T-helper 1 cell treated with Interleukin-12 subunit alpha and Interleukin-12 subunit beta and Interleukin-4 antibody, amounts not matched to agents 30 ng/mL and 1 ng/mL, for 36 hours (primary cell): ENCODE data around the gene IVD. TPM values are rescaled to one million over a fixed set of nuclear protein-coding genes. Genes with fewer than 3 reads are reported as not detected.

Experiments
- intact Hi-C: fragments of 100-400 bp; cut with micrococcal nuclease; formaldehyde crosslinking; loops from one replicate; pipeline ENCODE4 v1.15.1; 2024
- total RNA-seq: library from RNA; stranded (reverse); gene quantifications from 2 replicates; pipeline ENCODE4 v1.2.3, GENCODE V29; 2022

IVD gene
- total RNA-seq, 1 donor from 2014 or later, result 39.0 TPM

- intact Hi-C loops, result loop anchor here (2.0 to 5.0 kb wide), 2 partner anchors 35 to 137 kb away; partner anchors contain the start of gene IVD
These were observed 35.6 kb upstream of the IVD start for GRCh38 chr15:40369971-40370370.

GRCh38 chr15:40372981-40373380 lies 32.6 kb upstream of the IVD start:
- intact Hi-C loops, result no loop called here

- intact Hi-C loops, result no loop called here
These were observed 28.0 kb upstream of the IVD start for GRCh38 chr15:40377606-40378005.

GRCh38 chr15:40379374-40379773 lies 26.2 kb upstream of the IVD start:
- intact Hi-C loops, result no loop called here

- intact Hi-C loops, result loop anchor here (5.0 kb wide), 2 partner anchors 73 to 382 kb away; partner anchors contain the start of genes GCHFR and PLCB2
These were observed 25.7 kb upstream of the IVD start for GRCh38 chr15:40379853-40380252.

GRCh38 chr15:40380636-40381035 lies 25.0 kb upstream of the IVD start:
- intact Hi-C loops, result loop anchor here (5.0 kb wide), 2 partner anchors 73 to 382 kb away; partner anchors contain the start of genes GCHFR and PLCB2

GRCh38 chr15:40381818-40382529 lies 23.6 kb upstream of the IVD start:
- intact Hi-C loops, result loop anchor here (1.0 to 5.0 kb wide), 11 partner anchors 14 to 380 kb away; partner anchors contain the start of genes CCDC32, DISP2, GCHFR and INAFM2

GRCh38 chr15:40382580-40383456 lies 22.8 kb upstream of the IVD start, which contains the start of gene KNSTRN:
TSS of gene KNSTRN (plus strand) at chr15:40382721. CDS start at chr15:40382836, 115 bp downstream.
- intact Hi-C loops, result loop anchor here (1.0 to 5.0 kb wide), 11 partner anchors 15 to 379 kb away; partner anchors contain the start of genes CCDC32, DISP2, GCHFR and INAFM2

GRCh38 chr15:40386480-40386879 lies 19.1 kb upstream of the IVD start:
- intact Hi-C loops, result no loop called here

GRCh38 chr15:40388941-40389823 lies 16.4 kb upstream of the IVD start:
- intact Hi-C loops, result no loop called here

GRCh38 chr15:40389824-40390595 lies 15.6 kb upstream of the IVD start:
- intact Hi-C loops, result no loop called here

- intact Hi-C loops, result no loop called here
These were observed 12.3 kb upstream of the IVD start for GRCh38 chr15:40392986-40393948.

- intact Hi-C loops, result loop anchor here (1.0 to 2.0 kb wide), 2 partner anchors 11 to 15 kb away; partner anchors contain the start of gene KNSTRN
These were observed 7.7 kb upstream of the IVD start for GRCh38 chr15:40397688-40398412.

GRCh38 chr15:40398413-40398873 lies 7.2 kb upstream of the IVD start:
- intact Hi-C loops, result loop anchor here (1.0 to 2.0 kb wide), 2 partner anchors 11 to 16 kb away; partner anchors contain the start of gene KNSTRN

GRCh38 chr15:40399370-40399769 lies 6.2 kb upstream of the IVD start:
- intact Hi-C loops, result loop anchor here (2.0 kb wide), 1 partner anchor 17 kb away; the partner anchor contains the start of gene KNSTRN

- intact Hi-C loops, result no loop called here
These were observed 1.9 kb downstream of the IVD start for GRCh38 chr15:40407330-40407990.

- intact Hi-C loops, result loop anchor here (1.0 to 2.0 kb wide), 2 partner anchors 11 to 13 kb away; no protein-coding TSS in a partner anchor
These were observed 3.8 kb downstream of the IVD start for GRCh38 chr15:40409366-40409765.
